22Rv1 (cell line): ENCODE results near the gene ZNF385B.

Experiments used
- H3K27ac ChIP-seq: fragments of 450-650 bp; 2 replicates; pipeline ENCODE4 v1.5.1; 2017
- CTCF ChIP-seq: fragments of 450-650 bp; IDR thresholded peaks from 2 replicates; pipeline ENCODE4 v1.5.1; 2017; ENCODE audit warnings: mild to moderate bottlenecking
- ZFX ChIP-seq: fragments of 450-650 bp; IDR thresholded peaks from 2 replicates; pipeline ENCODE4 v1.6.1; 2017; ENCODE audit warnings: antibody characterized with exemption, borderline replicate concordance

ZNF385B gene

GRCh38 chr2:179862898-179863458, 1.6 kb upstream of the ZNF385B start:
- no peak overlapping the region for H3K27ac ChIP-seq
- TF ChIP-seq CTCF, result no peak
- no peak for TF ChIP-seq ZFX

- TF ChIP-seq CTCF (no peak; the same call in 1 of the 2 replicates), ZFX (no peak)
- H3K27ac ChIP-seq, result no peak overlapping the region
Measured at GRCh38 chr2:179861027-179861415, 391 bp downstream of the ZNF385B start.

- no peak overlapping the region for H3K27ac ChIP-seq
- no peak for TF ChIP-seq ZFX
- TF ChIP-seq CTCF, result no peak
Measured at GRCh38 chr2:179860255-179861026, 971 bp downstream of the ZNF385B start.

GRCh38 chr2:179859523-179859922, 1.9 kb downstream of the ZNF385B start:
- no peak overlapping the region for H3K27ac ChIP-seq
- TF ChIP-seq CTCF, result no peak
- no peak for TF ChIP-seq ZFX

GRCh38 chr2:179857236-179857635, 4.2 kb downstream of the ZNF385B start:
- no peak overlapping the region for H3K27ac ChIP-seq
- TF ChIP-seq CTCF, result no peak
- no peak for TF ChIP-seq ZFX

GRCh38 chr2:179856205-179856604, 5.2 kb downstream of the ZNF385B start:
- no peak for TF ChIP-seq ZFX
- no peak for TF ChIP-seq CTCF
- H3K27ac ChIP-seq, result no peak overlapping the region

- H3K27ac ChIP-seq, result no peak overlapping the region
- TF ChIP-seq ZFX (no peak), CTCF (no peak)
Measured at GRCh38 chr2:179855673-179856072, 5.7 kb downstream of the ZNF385B start.
